Measurements from ENCODE around the gene THBS2. TPM values are rescaled to one million over a fixed set of nuclear protein-coding genes. Genes with fewer than 3 reads are reported as not detected.

THBS2 gene
- total RNA-seq, 2 experiments from 2014 or later = not detected

GRCh38 chr6:169256061-169256460 is 2.4 kb upstream of the THBS2 start:
- ATAC-seq = no peak
- ChIA-PET POLR2A (no interaction called here), CTCF (no interaction called here)
- no peaks in the 10 kb centered on the region for H3K9me3 Mint-ChIP-seq
- peaks cover 38% of the 10 kb centered on the region for H3K27me3 Mint-ChIP-seq
- H3K27ac Mint-ChIP-seq = no peak overlapping the region
- peaks cover 15% of the 10 kb centered on the region for H3K4me1 Mint-ChIP-seq (ENCODE audit: low read depth)
- no peak overlapping the region for H3K4me3 Mint-ChIP-seq
- TF ChIP-seq CTCF (IDR thresholded peaks at IDR 0.05) = no peak
- intact Hi-C loops (cut with micrococcal nuclease) = no loop called here
- H3K36me3 Mint-ChIP-seq (ENCODE audit: low read depth) = no peaks in the 10 kb centered on the region
- no peak for DNase-seq

DNA sequence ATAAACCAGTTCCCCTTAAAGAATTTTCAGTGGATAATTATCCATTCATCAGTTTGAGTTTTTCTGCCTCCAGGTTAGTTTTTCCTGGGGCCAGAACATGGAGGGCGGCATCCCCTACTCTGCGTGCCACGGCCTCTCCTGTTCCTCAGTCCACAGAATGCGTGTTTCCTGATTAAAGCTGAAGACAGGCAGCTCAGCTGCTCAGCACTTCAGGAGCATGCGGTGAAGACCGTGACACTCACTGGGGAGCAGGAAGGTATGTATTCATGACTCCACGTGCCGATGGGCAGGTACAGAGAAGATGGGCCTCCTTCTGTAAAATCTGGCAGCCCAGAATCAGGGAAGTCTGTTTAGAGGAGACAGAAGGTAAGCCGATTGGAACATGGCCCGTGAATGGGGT is 2.0 kb upstream of the THBS2 start:
- ATAC-seq = no peak
- Mint-ChIP-seq H3K27ac (no peak overlapping the region), H3K9me3 (no peaks in the 10 kb centered on the region), H3K4me3 (no peak overlapping the region), H3K36me3 (ENCODE audit: low read depth) (no peaks in the 10 kb centered on the region), H3K4me1 (ENCODE audit: low read depth) (peaks cover 15% of the 10 kb centered on the region), H3K27me3 (peaks cover 42% of the 10 kb centered on the region)
- DNase-seq = no peak
- ChIA-PET POLR2A (no interaction called here), CTCF (no interaction called here)
- no peak for TF ChIP-seq CTCF (IDR thresholded peaks at IDR 0.05)
- intact Hi-C loops (cut with micrococcal nuclease) = no loop called here

DNA sequence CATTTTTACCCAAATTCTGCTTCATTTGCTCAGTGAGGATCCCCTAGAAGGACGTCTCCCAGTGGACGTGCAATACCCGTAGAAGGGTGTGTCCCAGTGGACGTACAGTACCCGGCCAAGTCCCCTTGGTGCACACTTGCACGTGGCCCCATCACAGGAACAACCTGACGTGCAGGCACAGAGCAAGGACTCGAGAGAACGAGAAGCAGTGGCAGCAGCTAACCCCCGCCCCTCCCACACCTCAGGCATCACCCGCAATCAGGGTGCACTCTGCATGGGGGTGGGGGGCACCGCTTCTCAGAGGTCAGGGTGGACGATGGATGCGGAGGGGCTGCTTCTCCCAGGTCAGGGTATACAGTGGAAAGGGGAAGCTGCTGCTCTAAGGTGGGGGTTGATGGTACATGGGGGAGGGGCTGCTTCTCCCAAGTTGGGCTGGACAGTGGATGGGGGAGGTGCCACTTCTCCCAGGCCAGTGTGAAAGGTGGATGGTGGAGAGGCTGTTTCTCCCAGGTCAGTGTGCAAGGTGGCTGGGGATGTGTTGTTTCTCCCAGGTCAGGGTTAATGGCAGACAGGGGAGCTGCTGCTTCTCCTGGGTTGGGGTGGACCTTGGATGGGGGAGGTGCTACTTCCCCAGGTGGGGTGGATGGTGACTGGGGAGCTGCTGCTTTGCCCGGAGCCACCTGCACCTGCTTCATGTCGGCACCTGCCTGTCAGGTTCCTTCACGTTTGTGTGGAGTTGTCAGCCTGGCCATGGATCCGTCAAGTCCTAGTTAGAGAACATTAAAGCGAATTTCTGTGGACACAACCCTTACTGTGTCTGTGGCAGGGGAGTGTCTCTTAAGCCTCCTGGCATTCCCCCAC is 1.0 kb upstream of the THBS2 start:
- ATAC-seq (no peak), DNase-seq (no peak)
- ChIA-PET POLR2A (no interaction called here), CTCF (no interaction called here)
- TF ChIP-seq CTCF (IDR thresholded peaks at IDR 0.05) = no peak
- intact Hi-C loops (cut with micrococcal nuclease) = no loop called here
- H3K9me3 Mint-ChIP-seq = no peaks in the 10 kb centered on the region
- H3K27ac Mint-ChIP-seq = no peak overlapping the region
- H3K4me1 Mint-ChIP-seq (ENCODE audit: low read depth) = peaks cover 15% of the 10 kb centered on the region
- H3K36me3 Mint-ChIP-seq (ENCODE audit: low read depth) = no peaks in the 10 kb centered on the region
- H3K4me3 Mint-ChIP-seq = no peak overlapping the region
- peaks cover 45% of the 10 kb centered on the region for H3K27me3 Mint-ChIP-seq

DNA sequence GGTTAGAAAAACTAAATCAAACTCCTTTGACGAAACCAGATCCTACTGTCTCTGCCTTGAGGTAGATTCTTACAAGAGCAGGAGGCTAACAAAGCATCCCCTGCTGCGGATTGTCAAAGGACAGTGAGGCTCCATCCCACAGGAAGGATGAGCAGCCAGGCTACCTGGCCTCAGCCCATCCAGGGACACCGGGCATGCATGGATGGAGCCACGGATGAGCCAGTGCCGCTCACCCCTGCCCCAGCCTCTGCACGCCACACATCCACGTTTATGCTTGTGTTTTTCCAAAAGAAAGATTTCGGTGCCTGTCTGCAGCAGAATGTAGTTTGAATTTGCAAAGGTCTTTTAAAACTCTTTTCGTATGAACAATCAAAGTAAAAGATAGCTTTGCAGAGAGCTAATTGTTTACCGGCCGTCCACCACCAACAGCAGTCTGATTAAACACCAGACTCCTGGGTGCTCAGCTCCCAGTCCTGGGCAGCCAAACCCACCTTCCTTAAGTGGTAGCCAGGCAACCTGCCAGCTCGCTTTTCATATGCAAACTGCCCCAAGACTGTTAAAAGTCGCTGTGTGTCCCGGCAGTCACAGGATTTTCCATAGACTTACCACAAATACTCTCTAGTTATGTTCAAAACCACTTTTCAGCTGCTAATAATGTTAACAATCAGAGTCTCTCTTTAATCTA is 999 bp downstream of the THBS2 start:
- no peaks in the 10 kb centered on the region for H3K36me3 Mint-ChIP-seq (ENCODE audit: low read depth)
- H3K27me3 Mint-ChIP-seq = peaks cover 45% of the 10 kb centered on the region
- H3K9me3 Mint-ChIP-seq = no peaks in the 10 kb centered on the region
- no peak for TF ChIP-seq CTCF (IDR thresholded peaks at IDR 0.05)
- H3K27ac Mint-ChIP-seq = no peak overlapping the region
- intact Hi-C loops (cut with micrococcal nuclease) = no loop called here
- H3K4me1 Mint-ChIP-seq (ENCODE audit: low read depth) = peaks cover 15% of the 10 kb centered on the region
- ATAC-seq (no peak), DNase-seq (no peak)
- CTCF ChIA-PET = interaction anchor here (0.7 kb wide), 1 partner anchor 1043 kb away, joined by 3 read pairs; no protein-coding TSS in a partner anchor
- H3K4me3 Mint-ChIP-seq = no peak overlapping the region
- POLR2A ChIA-PET = no interaction called here
